MM.1S (cell line): ENCODE results near the gene PLK5.

ENCODE experiments used
- EZH2 ChIP-seq: fragments of 300-600 bp; sonication (generic); optimal IDR thresholded peaks from 2 replicates; pipeline ENCODE3; 2017; ENCODE audit warnings: low read depth, mild to moderate bottlenecking, antibody characterized with exemption, low read length, mixed read lengths
- EZH2phosphoT487 ChIP-seq: fragments of 300-600 bp; sonication (generic); IDR thresholded peaks from 2 replicates; pipeline ENCODE4 v1.6.1; 2018; ENCODE audit warnings: antibody characterized with exemption, low read length
- TF ChIP-seq, protein P1 (sequence below): fragments of 300-600 bp; sonication (generic); IDR thresholded peaks from 2 replicates; pipeline ENCODE4 v1.5.1; 2016; ENCODE audit warnings: antibody characterized with exemption, low read length, mixed read lengths

DNA sequence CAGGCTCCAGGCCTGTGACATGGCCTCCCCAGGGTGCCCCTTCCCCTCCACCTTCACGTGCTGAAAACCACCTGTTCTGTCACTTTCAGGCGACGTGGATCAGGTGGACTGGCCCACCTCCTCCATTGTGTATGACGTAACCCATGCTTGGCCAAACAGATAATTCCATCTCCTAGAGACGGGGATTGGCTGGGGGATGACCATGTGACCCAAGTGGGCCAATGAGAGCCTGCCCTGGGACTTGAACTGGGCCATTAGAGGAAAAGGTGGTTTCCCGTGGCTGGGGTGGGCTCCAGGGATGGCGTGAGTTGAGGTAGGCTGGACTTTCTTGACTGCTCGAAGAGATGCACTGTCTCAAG lies 7.5 kb upstream of the PLK5 start:
- TF ChIP-seq, protein P1, sequence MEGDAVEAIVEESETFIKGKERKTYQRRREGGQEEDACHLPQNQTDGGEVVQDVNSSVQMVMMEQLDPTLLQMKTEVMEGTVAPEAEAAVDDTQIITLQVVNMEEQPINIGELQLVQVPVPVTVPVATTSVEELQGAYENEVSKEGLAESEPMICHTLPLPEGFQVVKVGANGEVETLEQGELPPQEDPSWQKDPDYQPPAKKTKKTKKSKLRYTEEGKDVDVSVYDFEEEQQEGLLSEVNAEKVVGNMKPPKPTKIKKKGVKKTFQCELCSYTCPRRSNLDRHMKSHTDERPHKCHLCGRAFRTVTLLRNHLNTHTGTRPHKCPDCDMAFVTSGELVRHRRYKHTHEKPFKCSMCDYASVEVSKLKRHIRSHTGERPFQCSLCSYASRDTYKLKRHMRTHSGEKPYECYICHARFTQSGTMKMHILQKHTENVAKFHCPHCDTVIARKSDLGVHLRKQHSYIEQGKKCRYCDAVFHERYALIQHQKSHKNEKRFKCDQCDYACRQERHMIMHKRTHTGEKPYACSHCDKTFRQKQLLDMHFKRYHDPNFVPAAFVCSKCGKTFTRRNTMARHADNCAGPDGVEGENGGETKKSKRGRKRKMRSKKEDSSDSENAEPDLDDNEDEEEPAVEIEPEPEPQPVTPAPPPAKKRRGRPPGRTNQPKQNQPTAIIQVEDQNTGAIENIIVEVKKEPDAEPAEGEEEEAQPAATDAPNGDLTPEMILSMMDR = no peak
- no peak for TF ChIP-seq EZH2
- TF ChIP-seq EZH2phosphoT487 = no peak
